SK-N-SH treated with all-trans-retinoic acid at 6 μM for 48 hours (cell line): ENCODE measurements around the gene MEX3A.

Experiments used
- ARNTL ChIP-seq: fragments of 450-650 bp; formaldehyde crosslinking; IDR thresholded peaks from 2 replicates; pipeline ENCODE4 v1.5.0; 2020; ENCODE audit warnings: low read depth, mild to moderate bottlenecking, moderate library complexity, borderline replicate concordance
- BACH2 ChIP-seq: fragments of 250-450 bp; sonication (Bioruptor Pico); IDR thresholded peaks from 2 replicates; pipeline ENCODE4 v1.9.0; 2021; ENCODE audit warnings: mild to moderate bottlenecking, borderline replicate concordance
- CSDC2 ChIP-seq: fragments of 250-450 bp; sonication (Bioruptor Pico); IDR thresholded peaks from 2 replicates; pipeline ENCODE4 v1.5.0; 2020; ENCODE audit warnings: mild to moderate bottlenecking, moderate library complexity
- ESRRG ChIP-seq: fragments of 250-450 bp; sonication (Bioruptor Pico); IDR thresholded peaks from 2 replicates; pipeline ENCODE4 v1.6.1; 2021; ENCODE audit warnings: mild to moderate bottlenecking
- RARB ChIP-seq: fragments of 250-450 bp; sonication (Bioruptor Pico); IDR thresholded peaks from 2 replicates; pipeline ENCODE4 v1.8.0; 2021; ENCODE audit warnings: mild to moderate bottlenecking, moderate library complexity
- TCF4 ChIP-seq: fragments of 250-450 bp; sonication (Bioruptor Pico); IDR thresholded peaks from 2 replicates; pipeline ENCODE4 v1.8.0; 2021; ENCODE audit warnings: mild to moderate bottlenecking, moderate library complexity, borderline replicate concordance
- ZFP3 ChIP-seq: fragments of 250-450 bp; sonication (Bioruptor Pico); IDR thresholded peaks from 2 replicates; pipeline ENCODE4 v1.5.0; 2020; ENCODE audit warnings: mild to moderate bottlenecking, moderate library complexity
- ZFP30 ChIP-seq: fragments of 450-650 bp; formaldehyde crosslinking; IDR thresholded peaks from 2 replicates; pipeline ENCODE4 v1.5.0; 2022; ENCODE audit warnings: mild to moderate bottlenecking, moderate library complexity
- ZNF565 ChIP-seq: fragments of 450-650 bp; formaldehyde crosslinking; conservative IDR thresholded peaks from 2 replicates; pipeline ENCODE4 v1.5.0; 2020; ENCODE audit warnings: low read depth, mild to moderate bottlenecking, moderate library complexity
- TF ChIP-seq, protein P1 (sequence below): fragments of 250-450 bp; sonication (Bioruptor Pico); IDR thresholded peaks from 2 replicates; pipeline ENCODE4 v1.8.0; 2020; ENCODE audit warnings: mild to moderate bottlenecking, moderate library complexity, borderline replicate concordance
- TF ChIP-seq, protein P2 (sequence below): fragments of 250-450 bp; sonication (Bioruptor Pico); IDR thresholded peaks from 2 replicates; pipeline ENCODE4 v1.5.1; 2021; ENCODE audit warnings: mild to moderate bottlenecking, moderate library complexity
- TF ChIP-seq, protein P3 (sequence below): fragments of 250-450 bp; sonication (Bioruptor Pico); IDR thresholded peaks from 2 replicates; pipeline ENCODE4 v1.5.0; 2020; ENCODE audit warnings: mild to moderate bottlenecking, moderate library complexity
- TF ChIP-seq, protein P4 (sequence below): fragments of 250-450 bp; sonication (Bioruptor Pico); IDR thresholded peaks from 2 replicates; pipeline ENCODE4 v1.8.0; 2021; ENCODE audit warnings: low read depth, mild to moderate bottlenecking, moderate library complexity, borderline replicate concordance

DNA sequence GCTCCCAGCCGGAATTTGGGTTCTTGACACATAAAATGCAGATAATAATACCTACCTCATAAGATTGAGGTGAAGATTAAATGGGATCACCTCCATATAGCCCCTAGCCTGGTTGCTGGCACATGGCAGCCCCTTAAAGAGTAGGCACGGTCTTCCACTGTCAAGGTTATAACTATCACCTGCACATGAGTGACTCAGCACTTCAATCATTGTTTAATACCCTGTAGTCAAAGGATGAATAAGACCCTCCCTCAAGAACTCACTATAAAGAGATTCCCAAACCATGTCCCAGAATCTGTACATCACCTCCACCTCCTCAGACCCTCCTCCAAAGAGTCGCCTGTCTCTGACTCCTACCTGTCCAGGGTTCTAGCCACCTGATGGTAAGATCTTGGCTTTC lies 25.8 kb upstream of the MEX3A start:
- TF ChIP-seq, protein P1, sequence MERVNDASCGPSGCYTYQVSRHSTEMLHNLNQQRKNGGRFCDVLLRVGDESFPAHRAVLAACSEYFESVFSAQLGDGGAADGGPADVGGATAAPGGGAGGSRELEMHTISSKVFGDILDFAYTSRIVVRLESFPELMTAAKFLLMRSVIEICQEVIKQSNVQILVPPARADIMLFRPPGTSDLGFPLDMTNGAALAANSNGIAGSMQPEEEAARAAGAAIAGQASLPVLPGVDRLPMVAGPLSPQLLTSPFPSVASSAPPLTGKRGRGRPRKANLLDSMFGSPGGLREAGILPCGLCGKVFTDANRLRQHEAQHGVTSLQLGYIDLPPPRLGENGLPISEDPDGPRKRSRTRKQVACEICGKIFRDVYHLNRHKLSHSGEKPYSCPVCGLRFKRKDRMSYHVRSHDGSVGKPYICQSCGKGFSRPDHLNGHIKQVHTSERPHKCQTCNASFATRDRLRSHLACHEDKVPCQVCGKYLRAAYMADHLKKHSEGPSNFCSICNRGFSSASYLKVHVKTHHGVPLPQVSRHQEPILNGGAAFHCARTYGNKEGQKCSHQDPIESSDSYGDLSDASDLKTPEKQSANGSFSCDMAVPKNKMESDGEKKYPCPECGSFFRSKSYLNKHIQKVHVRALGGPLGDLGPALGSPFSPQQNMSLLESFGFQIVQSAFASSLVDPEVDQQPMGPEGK, result no peak
- TF ChIP-seq ARNTL (CRISPR knock-in tag), result no peak
- no peak for TF ChIP-seq RARB (CRISPR knock-in tag)
- TF ChIP-seq, protein P2, sequence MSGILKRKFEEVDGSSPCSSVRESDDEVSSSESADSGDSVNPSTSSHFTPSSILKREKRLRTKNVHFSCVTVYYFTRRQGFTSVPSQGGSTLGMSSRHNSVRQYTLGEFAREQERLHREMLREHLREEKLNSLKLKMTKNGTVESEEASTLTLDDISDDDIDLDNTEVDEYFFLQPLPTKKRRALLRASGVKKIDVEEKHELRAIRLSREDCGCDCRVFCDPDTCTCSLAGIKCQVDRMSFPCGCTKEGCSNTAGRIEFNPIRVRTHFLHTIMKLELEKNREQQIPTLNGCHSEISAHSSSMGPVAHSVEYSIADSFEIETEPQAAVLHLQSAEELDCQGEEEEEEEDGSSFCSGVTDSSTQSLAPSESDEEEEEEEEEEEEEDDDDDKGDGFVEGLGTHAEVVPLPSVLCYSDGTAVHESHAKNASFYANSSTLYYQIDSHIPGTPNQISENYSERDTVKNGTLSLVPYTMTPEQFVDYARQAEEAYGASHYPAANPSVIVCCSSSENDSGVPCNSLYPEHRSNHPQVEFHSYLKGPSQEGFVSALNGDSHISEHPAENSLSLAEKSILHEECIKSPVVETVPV (CRISPR knock-in tag), result no peak
- no peak for TF ChIP-seq ZNF565 (CRISPR knock-in tag)
- TF ChIP-seq, protein P3, sequence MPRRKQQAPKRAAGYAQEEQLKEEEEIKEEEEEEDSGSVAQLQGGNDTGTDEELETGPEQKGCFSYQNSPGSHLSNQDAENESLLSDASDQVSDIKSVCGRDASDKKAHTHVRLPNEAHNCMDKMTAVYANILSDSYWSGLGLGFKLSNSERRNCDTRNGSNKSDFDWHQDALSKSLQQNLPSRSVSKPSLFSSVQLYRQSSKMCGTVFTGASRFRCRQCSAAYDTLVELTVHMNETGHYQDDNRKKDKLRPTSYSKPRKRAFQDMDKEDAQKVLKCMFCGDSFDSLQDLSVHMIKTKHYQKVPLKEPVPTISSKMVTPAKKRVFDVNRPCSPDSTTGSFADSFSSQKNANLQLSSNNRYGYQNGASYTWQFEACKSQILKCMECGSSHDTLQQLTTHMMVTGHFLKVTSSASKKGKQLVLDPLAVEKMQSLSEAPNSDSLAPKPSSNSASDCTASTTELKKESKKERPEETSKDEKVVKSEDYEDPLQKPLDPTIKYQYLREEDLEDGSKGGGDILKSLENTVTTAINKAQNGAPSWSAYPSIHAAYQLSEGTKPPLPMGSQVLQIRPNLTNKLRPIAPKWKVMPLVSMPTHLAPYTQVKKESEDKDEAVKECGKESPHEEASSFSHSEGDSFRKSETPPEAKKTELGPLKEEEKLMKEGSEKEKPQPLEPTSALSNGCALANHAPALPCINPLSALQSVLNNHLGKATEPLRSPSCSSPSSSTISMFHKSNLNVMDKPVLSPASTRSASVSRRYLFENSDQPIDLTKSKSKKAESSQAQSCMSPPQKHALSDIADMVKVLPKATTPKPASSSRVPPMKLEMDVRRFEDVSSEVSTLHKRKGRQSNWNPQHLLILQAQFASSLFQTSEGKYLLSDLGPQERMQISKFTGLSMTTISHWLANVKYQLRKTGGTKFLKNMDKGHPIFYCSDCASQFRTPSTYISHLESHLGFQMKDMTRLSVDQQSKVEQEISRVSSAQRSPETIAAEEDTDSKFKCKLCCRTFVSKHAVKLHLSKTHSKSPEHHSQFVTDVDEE (CRISPR knock-in tag), result no peak
- TF ChIP-seq, protein P4, sequence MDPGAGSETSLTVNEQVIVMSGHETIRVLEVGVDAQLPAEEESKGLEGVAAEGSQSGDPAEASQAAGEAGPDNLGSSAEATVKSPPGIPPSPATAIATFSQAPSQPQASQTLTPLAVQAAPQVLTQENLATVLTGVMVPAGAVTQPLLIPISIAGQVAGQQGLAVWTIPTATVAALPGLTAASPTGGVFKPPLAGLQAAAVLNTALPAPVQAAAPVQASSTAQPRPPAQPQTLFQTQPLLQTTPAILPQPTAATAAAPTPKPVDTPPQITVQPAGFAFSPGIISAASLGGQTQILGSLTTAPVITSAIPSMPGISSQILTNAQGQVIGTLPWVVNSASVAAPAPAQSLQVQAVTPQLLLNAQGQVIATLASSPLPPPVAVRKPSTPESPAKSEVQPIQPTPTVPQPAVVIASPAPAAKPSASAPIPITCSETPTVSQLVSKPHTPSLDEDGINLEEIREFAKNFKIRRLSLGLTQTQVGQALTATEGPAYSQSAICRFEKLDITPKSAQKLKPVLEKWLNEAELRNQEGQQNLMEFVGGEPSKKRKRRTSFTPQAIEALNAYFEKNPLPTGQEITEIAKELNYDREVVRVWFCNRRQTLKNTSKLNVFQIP (CRISPR knock-in tag), result no peak
- TF ChIP-seq CSDC2, result no peak
- no peak for TF ChIP-seq ESRRG (CRISPR knock-in tag)
- no peak for TF ChIP-seq BACH2 (CRISPR knock-in tag)
- no peak for TF ChIP-seq ZFP3 (CRISPR knock-in tag)
- no peak for TF ChIP-seq ZFP30
- no peak for TF ChIP-seq TCF4
